ENCODE measurements around the gene KNDC1.
A peak's percentile ranks its signal among the peaks of the same experiment; 100 is the strongest.
"Not testable (repeated sequence)": the region's sequence is repeated elsewhere in the genome, so short reads cannot be mapped to it uniquely, and the experiment has no call there.

KNDC1 gene

DNA sequence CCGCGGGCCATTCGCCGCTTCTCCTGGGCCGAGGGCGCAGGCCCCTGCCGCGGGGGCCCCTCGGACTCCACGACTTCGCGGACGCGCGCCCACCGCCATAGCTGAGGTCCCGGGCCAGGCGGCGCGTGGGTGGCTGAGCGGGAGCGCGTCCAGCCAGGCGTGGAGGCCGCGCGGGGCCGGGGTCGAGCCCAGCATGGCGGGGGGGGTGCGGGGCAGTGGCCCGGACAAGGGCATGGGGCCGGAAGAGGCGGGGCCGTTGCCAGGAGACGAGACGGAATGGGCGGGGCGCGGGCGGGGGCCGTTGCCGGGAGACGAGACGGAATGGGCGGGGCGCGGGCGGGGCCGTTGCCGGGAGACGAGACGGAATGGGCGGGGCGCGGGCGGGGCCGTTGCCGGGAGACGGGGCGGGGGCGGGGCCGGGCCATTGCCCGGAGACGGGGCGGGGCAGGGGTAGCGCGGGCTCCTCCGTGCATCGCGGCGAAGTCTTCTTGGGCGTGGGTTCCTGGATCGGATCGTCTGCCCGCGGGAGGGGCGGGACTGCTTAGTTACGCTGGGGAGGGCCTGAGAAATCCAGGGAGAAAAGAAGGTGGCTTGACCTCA is 101.8 kb downstream of the KNDC1 start:
- TF ChIP-seq, protein P1, sequence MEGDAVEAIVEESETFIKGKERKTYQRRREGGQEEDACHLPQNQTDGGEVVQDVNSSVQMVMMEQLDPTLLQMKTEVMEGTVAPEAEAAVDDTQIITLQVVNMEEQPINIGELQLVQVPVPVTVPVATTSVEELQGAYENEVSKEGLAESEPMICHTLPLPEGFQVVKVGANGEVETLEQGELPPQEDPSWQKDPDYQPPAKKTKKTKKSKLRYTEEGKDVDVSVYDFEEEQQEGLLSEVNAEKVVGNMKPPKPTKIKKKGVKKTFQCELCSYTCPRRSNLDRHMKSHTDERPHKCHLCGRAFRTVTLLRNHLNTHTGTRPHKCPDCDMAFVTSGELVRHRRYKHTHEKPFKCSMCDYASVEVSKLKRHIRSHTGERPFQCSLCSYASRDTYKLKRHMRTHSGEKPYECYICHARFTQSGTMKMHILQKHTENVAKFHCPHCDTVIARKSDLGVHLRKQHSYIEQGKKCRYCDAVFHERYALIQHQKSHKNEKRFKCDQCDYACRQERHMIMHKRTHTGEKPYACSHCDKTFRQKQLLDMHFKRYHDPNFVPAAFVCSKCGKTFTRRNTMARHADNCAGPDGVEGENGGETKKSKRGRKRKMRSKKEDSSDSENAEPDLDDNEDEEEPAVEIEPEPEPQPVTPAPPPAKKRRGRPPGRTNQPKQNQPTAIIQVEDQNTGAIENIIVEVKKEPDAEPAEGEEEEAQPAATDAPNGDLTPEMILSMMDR (IDR thresholded peaks at IDR 0.05; ENCODE audit: low read depth, low read length, missing control alignments) = no peak
- H3K4me3 ChIP-seq (ENCODE audit: low read depth, low read length) = peak overlapping the region; percentile 66
- DNase-seq (ENCODE audit: low read depth) = no peak

DNA sequence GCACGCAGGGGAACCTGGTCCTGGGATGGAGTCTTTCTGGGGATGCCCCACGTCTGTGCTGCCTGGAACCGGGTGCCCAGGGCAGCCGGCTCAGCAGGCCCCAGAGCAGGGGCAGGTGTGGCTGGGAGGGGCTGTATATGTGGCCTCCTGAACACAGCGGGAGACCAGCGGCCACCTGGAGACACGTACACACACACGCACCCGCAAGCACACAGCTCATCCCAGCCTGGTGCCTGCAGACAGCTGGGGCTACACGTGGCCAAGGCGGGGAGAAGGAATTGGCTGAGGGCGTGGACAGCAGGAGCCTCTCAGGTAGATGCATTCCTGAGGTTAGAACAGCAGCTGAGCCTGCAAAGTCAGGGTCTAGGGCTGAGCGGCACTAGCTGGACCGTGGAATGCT is 102.7 kb downstream of the KNDC1 start:
- TF ChIP-seq, protein P1 (IDR thresholded peaks at IDR 0.05; ENCODE audit: low read depth, low read length, missing control alignments) = no peak
- DNase-seq (ENCODE audit: low read depth) = no peak

DNA sequence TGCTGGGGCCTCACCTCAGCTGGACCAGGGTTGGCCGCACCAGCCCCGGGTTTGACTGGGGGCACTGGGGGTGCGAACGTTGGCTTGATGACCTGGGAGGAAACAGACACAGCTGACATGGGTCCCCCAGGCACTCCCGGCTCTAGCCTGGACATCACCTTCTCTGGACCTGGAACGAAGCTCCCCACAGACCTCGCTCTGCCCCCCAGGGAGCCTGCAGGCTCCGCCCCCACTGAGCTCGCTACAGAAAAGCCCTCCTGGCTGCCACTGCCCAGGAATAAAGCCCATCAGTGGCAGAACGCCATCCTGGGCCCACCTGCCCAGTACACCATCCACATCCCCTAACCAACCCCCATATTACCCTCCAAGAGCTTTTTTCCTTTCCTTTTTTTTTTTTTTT is 103.7 kb downstream of the KNDC1 start:
- H3K4me3 ChIP-seq (ENCODE audit: low read depth, low read length) = no peak overlapping the region
- DNase-seq (ENCODE audit: low read depth) = no peak
- TF ChIP-seq, protein P1 (IDR thresholded peaks at IDR 0.05; ENCODE audit: low read depth, low read length, missing control alignments) = no peak

More for the DNA sequence above, 102.7 kb downstream of the KNDC1 start:
- no peak overlapping the region for H3K4me3 ChIP-seq (ENCODE audit: low read depth, low read length)

DNA sequence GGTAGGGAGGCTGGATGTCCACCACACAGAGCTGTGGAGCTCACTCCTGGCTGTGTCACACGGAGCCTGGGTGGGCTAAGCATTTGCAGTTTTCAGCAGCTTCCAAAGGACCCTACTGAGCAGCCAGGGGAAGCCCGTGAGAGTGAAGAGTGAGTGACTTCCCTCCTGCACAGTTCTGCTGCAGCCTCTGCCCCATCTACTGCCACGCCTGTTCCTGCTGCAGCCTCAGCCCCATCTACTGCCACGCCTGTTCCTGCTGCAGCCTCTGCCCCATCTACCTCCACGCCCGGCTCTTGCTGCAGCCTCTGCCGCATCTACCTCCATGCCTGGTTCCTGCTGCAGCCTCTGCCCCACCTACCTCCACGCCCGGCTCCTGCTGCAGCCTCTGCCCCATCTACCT is 104.4 kb downstream of the KNDC1 start:
- DNase-seq (ENCODE audit: low read depth) = no peak
- no peak overlapping the region for H3K4me3 ChIP-seq (ENCODE audit: low read depth, low read length)
- TF ChIP-seq, protein P1 (IDR thresholded peaks at IDR 0.05; ENCODE audit: low read depth, low read length, missing control alignments) = no peak

DNA sequence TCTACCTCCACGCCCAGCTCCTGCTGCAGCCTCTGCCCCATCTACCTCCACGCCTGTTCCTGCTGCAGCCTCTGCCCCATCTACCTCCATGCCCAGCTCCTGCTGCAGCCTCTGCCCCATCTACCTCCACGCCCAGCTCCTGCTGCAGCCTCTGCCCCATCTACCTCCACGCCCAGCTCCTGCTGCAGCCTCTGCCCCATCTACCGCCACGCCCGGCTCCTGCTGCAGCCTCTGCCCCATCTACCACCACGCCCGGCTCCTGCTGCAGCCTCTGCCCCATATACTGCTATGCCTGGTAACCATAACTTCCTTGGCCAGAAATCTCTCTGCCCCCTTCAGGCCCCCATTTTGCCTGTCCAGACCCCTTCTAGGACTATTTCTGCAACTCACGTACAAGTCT is 105.0 kb downstream of the KNDC1 start:
- not testable (repeated sequence) for DNase-seq (ENCODE audit: low read depth); H3K4me3 ChIP-seq (ENCODE audit: low read depth, low read length)

DNA sequence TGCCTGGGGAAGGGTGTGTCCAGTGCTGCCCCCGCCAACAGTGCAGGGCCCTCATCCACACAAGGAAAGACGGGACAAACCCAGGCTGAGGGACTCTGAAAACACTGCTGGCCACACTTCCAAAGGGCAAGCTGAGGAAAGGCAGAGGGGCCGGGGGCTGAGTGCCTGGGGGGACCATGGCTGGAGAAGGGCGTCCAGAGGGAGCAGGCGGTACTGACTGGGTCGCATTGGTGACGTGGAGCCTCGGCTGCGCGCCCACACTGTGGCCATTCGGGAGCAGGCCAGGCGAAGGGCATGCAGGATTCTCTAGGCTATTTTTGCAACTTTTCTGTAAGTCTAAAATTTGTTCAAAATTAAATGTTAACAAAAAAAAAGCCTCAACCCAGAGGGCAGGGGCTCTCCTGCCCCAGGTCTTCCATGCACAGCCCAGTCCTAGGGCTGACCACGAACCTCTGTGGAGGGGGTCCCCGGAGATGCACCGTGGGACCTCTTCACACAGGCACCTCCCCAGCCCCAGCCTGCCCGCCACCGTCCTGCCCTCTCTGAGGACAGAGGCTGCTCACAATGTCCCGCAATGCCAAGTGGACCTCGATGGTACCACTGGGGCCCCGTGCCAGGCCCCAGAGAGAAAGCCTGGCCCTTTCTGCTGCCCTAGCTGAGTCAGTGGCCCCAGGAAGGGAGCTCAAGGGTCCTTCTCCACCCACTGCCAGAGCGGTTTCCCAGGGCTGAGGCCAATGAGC is 106.2 kb downstream of the KNDC1 start:
- DNase-seq (ENCODE audit: low read depth) = no peak
- TF ChIP-seq, protein P1 (IDR thresholded peaks at IDR 0.05; ENCODE audit: low read depth, low read length, missing control alignments) = no peak
- no peak overlapping the region for H3K4me3 ChIP-seq (ENCODE audit: low read depth, low read length)

DNA sequence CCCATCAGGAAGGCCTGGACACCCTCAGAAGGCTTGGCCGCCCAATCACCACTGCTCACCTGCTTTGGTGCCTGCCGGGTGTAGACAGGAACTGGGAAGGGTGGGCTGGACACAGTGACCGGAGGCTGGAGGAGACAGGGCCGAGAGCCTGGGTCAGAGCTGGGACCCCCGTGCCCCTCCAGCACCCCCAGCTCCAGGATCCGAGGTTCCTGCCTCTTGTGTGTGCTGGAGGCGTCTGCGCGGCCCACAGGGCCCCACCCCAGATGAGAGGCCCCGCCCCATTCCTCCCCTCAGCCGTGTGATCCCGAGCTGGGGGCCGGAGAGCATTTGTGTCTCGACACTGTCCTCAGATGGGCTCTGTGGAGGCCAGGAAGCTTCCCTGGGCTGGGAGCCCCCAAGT is 107.3 kb downstream of the KNDC1 start:
- TF ChIP-seq, protein P1 (IDR thresholded peaks at IDR 0.05; ENCODE audit: low read depth, low read length, missing control alignments) = no peak
- no peak overlapping the region for H3K4me3 ChIP-seq (ENCODE audit: low read depth, low read length)
- no peak for DNase-seq (ENCODE audit: low read depth)
